EH (cell line): ENCODE measurements around the gene MAP3K19.
"Not testable (repeated sequence)": the region's sequence is repeated elsewhere in the genome, so short reads cannot be mapped to it uniquely, and the experiment has no call there.

Source experiments
- DNase-seq: peaks from one replicate; pipeline ENCODE4 v3.0.0-alpha.2; 2015; ENCODE audit warnings: low read depth

The MAP3K19 gene

DNA sequence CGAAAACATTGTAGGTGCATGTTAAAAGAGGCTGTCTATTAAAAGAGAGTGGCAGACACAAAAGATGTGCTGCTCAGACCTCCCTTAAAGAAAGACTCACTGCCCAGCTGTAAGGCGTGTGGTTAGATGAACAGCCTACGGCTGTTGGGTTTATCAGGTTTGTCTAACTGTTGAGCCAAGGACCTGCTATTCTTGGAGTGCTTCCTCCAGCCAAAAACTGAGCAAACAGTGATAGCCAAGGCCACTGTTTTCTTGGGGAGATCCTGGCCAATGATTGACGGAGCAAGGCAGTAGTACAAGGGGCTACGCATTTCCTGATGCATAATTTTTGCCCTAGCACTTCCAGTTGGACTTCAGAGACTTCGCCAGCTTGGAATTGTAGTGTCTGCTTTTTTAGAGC lies 3.4 kb upstream of the MAP3K19 start:
- DNase-seq = no peak

DNA sequence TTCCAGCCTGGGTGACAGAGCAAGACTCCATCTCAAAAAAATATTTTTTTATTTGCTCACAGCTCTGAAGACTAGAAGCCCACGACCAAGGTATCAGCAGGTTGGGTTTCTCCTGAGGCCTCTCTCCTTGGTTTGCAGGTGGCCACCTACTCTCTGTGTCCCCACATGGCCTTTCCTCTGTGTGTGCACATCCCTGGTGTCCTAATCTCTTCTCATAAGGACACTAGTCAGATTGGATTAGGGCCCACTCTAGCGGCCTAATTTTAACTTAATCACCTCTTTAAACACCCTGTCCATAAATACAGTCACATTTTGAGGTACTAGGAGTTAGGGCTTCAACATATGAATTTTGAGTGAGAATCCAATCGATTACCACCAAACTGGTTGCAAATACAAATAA lies 2.9 kb upstream of the MAP3K19 start:
- no peak for DNase-seq

DNA sequence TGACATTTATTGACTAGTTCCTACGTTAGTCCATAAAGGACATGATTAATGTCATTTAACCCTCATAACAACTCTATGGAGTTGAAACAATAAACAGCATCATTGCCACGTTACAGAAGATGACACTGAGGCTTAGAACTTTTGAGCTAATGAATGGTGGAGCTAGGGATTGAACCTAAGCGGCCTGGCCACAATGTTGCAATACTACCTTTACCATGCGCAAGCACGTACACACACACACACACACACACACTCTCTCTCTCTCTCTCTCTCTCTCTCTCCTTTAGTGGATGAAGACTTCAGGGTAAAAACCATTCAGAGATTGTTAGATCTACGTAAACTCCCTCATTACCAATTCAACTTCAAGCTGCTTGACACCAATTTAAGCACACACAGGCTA lies 875 bp upstream of the MAP3K19 start:
- no peak for DNase-seq

DNA sequence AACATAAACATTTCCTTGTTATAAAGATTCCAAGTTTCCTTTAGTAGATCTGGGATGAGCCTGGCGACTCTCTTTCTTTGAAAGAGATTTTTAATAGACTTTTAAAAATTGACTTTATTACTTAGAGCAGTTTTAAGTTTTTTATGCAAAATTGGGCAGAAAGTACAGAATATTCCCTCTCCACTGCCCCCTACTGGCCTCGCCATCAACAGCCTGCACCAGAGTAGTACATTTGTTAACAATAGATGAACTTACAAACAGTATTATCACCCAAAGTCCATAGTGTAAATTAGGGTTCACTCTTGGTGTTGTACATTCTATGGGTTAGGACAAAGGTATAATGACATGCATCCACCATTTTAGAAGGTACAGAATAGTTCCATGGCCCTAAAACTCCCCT lies 3.9 kb downstream of the MAP3K19 start:
- DNase-seq = no peak

DNA sequence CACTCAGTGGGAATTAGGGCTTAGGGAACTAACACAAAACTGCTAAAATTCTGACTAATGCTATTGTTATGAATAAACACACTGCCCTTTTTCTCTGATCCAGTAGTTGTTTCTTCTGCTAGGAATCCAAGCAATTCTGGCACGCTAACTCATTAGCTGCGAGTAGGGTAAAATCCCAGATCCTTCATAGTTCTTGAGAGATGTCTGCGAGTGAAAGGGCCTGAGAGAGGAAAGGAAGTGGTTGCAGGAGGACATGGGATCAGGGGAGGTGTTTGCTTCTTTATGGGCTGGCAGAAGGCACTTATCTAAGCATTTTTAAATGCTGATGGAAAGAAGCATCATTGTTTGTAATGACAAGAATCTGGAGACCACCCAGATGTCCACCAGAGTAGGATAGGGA lies 9.4 kb downstream of the MAP3K19 start:
- DNase-seq = peak; percentile 60

DNA sequence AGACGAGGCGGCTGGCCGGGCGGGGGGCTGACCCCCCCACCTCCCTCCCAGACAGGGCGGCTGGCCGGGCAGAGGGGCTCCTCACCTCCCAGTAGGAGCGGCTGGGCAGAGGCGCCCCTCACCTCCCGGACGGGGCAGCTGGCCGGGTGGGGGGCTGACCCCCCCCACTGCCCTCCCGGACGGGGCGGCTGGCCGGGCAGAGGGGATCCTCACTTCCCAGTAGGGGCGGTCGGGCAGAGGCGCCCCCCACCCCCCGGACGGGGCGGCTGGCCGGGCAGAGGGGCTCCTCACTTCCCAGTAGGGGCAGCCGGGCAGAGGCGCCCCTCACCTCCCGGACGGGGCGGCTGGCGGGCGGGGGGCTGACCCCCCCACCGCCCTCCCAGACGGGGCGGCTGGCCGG lies 14.0 kb downstream of the MAP3K19 start:
- DNase-seq = not testable (repeated sequence)

DNA sequence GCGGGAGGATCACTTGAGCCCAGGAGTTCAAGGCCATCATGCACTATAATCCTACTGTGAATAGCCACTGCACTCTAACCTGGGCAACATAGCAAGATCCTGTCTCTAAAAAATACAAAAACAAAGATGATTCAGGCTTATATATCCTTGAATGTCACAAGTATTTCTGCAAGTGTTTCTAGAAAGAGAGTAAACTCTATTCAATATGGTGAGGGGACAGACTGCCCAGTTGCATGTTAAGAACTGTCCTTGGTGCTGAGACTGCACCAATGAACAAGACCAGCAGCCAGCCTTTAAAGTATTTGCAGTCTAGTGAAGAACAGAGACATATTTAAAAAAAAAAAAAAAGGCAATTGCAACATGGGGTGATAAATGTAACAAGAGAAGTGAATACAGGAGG lies 16.4 kb downstream of the MAP3K19 start:
- DNase-seq = peak; percentile 63

DNA sequence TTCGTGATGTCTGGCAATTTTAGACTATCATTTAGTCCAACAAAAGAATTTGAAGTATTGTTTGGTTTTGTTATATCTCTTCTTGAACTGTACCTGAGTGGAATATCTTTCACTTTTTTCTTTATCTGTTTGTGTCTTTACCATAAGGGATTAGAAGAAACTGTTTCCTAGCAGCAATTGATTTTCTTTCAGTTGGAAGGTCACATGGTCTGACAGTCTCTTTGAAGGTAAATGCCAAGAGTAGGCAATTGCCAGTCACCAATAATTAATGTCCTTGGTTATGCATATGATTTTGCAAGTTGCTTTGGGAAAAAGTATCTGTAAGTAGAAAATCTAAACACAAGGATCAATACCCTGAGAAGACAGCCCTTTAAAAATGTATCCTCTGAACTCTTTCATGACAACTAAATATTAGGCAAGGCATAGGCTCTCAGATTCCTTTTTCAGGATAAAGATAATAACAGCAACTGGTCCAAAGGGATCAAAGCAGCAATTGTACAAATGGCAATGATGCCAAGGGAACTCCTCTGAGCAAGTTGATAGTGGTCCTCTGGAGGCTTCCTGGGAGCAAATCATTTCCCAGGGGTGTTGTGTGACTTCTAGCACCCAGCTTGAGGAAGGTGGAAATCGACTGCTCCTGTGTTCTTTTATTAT lies 17.6 kb downstream of the MAP3K19 start:
- DNase-seq = no peak

DNA sequence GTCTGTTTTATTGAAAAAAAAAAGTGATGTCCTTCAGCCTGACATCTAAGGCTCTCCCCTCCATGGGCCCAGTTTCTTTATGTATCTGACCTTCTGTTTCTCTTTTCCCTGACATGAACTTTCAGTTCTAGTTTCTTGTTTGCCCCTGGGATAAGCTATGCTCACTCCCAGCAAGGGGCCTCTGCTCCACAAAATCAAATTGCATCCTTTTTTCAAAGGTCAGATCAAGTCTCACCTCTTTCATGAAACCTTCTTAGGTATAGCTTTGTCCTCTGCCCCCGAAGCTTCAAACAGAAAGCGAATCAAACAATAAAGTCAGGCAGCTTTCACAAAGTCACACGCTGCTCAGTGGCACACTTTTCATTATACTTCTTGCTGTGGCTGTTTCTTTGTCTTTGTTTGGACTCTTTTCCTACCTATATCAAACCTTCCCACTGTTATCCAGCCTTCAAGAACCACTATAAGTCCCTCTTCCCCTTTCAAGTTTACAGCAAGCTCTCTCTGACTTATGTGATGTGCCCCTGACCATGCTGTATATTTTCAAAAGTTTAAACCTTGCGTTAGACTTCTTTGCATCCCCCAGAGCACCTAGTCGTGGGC lies 23.3 kb downstream of the MAP3K19 start:
- DNase-seq = no peak

DNA sequence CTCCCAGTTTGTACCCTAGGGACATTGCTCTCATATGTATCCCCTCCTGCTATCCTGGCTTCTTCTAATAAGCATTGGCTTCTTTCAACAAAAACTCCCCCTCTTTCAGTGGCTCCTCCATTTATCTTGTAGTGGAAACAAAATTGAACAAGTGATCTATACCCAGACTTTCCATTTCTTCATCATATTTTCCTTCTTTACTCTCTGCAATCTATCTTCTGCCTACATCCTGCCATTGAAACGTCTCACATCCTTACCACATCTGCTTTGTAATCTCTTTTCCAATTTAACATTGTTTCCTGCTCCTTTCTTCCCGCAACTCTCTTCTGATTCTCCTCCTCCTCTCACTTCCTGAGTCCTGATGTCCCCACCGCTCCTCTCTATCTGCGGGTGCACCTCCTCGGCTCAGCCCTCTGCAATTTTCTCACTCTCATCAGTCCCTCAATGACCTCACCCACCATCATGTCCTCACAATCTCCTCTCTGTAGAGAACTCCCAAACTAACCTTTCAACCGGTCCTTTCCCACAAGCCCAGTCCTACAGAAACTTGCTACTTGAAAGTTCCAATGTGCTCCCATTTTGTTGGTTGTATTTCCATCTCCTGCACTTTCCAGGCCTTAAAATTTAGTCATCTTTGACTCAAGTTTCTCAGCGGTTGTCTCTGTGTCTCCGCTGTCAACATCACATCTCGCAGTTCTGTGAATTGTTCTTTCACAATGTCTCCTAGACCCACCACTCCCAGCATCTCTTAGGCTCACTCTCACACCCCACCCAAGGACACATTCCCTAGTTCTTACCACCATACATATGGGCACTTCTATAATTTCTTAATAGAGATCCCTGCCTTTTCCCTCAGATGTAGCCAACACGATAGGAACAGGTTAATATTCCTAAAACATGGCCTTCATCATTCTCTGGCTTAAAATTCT lies 24.0 kb downstream of the MAP3K19 start:
- no peak for DNase-seq

DNA sequence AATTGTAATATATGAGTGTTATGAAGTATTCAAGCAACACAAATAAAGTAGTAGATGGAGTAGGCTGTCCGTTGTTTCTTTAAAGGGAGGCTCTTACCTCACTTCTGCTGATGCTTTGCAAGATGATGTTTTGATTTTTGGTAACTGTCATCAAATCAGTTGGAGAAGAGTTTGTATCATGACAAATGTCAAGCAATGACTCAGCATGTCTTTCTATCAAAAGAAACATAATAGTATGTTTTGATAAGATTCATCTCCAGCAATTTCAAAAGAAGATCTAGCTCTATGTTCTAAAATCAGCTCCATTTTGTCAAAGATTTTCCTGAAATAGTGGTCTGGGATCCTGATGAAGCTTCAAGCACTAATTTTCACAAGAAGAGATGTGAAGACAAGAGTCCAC lies 25.6 kb downstream of the MAP3K19 start:
- DNase-seq = no peak

DNA sequence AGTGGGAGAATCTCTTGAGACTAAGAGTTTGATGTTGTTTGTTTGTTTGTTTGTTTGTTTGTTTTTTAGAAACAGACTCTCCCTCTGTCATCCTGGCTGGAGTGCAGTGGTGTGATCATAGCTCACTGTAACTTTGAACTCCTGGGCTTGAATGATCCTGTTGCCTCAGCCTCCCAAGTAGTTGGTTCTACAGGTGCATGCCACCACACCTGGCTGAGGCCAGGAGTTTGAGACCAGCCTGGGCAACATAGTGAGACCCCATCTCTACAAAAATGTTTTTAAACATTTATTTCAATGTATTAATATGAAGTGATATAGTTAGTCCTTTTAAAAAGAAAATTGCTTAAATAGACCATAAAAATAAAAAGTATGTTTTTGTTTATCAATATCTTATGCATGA lies 35.6 kb downstream of the MAP3K19 start:
- no peak for DNase-seq

DNA sequence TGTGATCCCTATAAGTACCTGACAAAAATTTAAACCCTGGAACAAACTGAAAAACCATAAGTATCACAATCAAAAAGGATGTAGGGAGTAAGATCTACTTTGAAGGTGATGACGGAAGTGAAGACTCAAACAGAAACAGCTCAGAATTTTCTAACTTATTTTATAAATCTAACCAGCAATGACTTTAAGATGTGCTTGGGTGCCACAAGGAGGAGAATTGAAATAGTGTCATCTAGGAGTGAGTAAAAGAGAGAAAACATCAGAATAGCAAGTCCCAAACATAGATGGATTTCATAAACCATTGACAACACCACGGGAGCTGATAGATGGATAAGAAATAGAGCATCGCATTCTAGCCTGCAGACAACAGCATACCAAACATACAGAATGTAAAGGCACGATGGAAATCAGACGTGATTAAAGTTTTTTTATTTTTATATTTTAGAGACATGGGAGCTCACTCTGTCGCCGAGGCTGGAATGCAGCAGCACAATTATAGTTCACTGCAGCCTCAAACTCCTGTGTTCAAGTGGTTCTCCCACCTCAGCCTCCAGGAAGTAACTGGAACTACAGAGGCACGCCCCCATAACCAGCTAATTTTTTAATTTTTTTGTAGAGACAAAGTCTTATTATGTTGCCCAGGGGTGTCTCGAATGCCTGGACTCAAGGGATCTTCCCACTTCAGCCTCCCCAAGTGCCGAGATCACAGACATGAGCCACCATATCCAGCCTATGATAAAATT lies 36.9 kb downstream of the MAP3K19 start:
- DNase-seq = no peak

DNA sequence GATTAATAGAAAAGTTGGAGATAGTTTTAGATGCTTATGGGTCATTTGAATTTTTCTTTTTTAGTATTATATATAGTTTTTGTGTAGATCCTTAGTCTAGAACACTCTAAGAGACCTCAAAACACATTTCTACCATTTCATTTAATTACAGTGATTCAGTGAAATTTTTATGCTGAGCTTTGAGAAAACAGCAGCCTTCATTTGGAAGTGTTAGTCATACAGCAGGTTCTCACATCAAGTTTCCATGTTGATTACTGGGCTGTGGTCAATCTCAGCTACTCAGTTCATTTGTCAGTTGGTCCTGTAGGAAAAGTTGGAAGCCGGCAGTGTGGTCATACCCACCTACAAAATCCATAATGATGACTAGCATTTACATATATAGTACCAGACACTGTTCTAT lies 37.9 kb downstream of the MAP3K19 start:
- no peak for DNase-seq

DNA sequence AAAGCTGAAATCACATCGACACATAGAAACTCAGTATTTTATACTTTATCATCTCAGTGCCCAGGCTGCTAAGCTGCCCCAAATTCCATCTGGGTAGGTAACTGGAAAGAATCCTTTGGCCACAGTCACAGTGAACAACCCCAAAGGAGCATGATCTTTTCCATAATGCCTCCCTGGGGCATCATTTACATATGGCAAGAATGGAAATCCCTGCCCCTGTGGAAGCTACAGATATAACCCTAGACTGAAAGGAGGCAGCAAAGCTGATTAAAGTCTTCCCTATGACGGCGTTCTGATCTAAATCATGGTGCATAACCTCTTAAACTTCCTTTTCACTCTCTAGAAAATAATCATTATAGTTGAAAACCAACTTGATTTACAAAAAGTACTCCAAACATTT lies 41.5 kb downstream of the MAP3K19 start:
- no peak for DNase-seq

DNA sequence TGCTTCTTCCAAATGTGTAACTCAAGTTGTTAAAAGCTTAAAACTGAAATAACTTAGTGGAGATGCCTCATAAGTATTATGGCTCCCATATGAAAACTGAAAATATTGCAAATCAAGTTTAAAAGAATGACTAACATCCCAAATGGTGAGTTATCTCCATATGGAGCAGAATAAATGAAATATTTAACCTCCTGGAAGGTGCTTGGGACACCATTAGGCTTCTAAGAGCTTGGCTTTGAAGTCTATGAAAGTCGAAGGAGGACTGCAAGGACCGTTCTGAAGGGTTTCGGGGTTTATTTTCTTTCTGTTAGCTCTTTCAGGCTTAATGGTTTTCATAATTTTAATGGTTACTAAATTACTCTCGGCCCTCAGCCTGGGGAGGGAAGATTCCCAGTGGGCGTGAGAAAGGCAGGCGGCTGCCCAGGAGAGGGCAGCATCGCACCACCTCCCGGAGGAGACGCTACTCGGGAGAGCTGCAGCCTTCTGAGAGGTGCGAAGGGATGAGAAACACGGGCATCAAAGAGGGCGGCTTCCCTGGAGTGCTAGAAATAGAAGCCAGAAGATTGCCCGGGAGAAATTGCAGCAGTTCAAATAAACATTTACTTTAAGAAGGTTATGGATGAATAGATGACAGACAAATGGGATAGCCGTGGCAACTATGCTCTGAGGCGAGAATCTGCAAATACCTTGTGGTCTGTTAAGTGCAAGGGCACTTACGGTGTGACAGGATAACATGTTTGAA lies 43.1 kb downstream of the MAP3K19 start:
- peak; percentile 72 for DNase-seq

DNA sequence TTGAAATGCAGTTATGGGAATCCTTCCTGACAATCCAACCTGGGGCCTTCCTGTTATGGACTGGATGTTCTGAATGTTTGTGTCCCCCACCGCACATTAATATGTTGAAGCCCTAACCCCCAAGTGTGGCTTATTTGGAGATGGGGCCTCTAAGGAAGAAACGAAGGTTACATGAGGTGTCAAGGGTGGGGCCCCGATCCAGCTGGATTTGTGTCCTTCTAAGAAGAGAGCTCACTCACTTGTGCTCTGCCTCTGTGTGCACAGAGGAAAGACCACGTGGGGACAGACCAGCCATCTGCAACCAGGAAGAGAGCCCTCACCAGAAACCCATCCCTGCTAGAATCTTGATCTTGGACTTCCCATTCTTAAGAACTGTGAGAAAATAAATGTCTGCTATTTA lies 44.4 kb downstream of the MAP3K19 start:
- DNase-seq = no peak

DNA sequence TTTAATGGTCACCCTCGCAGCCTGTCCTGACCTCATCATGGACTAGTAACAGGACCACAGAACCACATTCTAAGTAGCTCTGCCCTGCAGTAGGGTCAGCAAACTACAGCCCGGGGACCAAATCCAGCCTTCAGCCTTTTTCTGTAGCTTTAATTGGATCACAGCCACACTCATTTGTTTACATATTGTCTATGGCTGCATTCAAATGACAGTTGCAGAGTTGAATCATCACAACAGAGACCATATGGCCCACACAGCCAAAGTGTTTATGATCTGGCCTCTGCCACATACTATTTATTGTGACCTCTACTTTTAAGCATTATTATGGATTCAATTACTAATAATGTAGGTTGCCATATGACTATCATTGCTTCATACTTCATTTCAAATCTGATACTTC lies 47.7 kb downstream of the MAP3K19 start:
- no peak for DNase-seq

DNA sequence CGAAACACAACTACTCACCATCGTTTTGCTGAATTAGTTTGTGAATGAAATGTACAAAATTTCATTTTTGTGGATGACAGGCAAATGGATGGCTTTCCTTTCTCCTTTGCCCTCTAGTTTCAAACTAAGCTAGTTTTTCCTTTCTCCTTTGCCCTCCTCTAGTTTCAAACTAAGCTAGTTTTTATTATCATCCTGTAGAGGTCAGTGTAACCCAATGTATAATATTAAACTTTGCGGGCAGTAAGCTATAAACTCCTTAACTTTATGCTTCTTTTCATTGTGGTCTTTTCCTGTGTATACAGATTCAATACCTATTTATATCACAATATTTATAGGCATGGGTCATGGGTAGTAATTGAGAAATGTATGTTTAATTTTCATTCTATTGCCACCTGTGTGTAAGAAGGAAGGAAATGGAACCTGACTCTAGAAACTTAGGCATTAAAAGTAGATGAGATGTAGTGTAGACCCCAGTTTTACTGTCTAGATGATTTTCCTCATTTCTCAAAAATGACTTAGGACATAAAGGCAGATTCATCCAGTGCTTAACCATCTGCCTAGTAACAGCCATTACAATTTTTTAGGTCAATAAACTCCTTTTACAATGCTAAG lies 58.1 kb downstream of the MAP3K19 start:
- peak; percentile 48 for DNase-seq

DNA sequence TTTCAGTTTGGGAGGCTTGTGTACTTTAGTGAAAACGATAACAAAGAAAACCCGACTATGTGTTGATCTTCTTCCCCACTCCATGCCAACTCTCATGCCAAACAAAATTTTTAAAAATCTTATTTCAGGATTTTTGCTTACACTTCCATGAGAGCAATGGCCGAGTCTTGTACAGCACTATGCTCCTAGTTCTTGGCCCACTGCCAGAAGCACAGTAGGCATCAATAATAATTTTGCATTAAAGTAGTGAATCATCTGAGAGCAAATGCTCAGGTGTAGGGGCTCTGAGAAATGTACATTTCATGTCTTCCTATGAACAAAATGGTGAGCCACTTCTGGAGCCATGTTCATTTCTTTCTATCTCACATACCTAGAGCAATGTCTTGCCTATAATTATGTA lies 62.2 kb downstream of the MAP3K19 start:
- no peak for DNase-seq

DNA sequence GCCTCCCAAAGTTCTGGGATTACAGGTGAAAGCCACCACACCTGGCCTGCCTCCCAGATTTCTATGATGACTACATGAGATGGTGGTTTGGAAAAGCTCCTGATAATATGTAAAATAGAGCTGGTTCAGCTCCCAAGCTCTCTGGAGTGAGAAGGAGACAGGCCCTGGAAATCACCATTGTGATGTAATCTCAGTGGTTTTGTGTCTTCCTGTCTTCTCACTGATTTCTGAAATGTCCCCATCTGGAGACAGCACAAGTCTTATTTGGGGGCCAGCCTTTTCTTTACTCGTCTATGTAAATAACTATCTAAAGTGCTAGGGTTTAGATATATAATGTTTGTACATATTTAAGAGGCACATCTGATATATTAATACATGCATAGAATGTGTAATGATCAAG lies 64.6 kb downstream of the MAP3K19 start:
- DNase-seq = no peak
